Esophagus muscularis mucosa (tissue), 4 donors: ENCODE measurements around the gene SUPT3H.

ENCODE experiments used
- CTCF ChIP-seq, 3 experiments: fragments of 200-600 bp in 2 of 3; fragments of 450-650 bp in 1 of 3; sonication (generic) in 2 of 3; IDR thresholded peaks; one replicate each; pipeline ENCODE4 v1.5.1; 2017 to 2019; ENCODE audit warnings: antibody characterized with exemption in 3 of 3, mild to moderate bottlenecking in 2 of 3, moderate library complexity in 1 of 3
- EP300 ChIP-seq: sonication (generic); formaldehyde crosslinking; IDR thresholded peaks from one replicate; pipeline ENCODE4 v1.6.1; 2017; ENCODE audit warnings: antibody characterized with exemption
- POLR2A ChIP-seq: fragments of 450-650 bp; IDR thresholded peaks from one replicate; pipeline ENCODE4 v1.6.1; 2017; ENCODE audit warnings: antibody characterized with exemption, moderate library complexity, mild to moderate bottlenecking, low read depth
- POLR2AphosphoS5 ChIP-seq, 2 donors: sonication (generic); formaldehyde crosslinking; IDR thresholded peaks; one replicate each; pipeline ENCODE4 v1.6.1; 2017; ENCODE audit warnings: antibody characterized with exemption in 2 of 2

GRCh38 chr6:44926556-44926955 is 451.2 kb downstream of the SUPT3H start:
- TF ChIP-seq EP300 (no peak), CTCF (IDR thresholded peaks at IDR 0.05) (no peak), POLR2A (no peak), POLR2AphosphoS5 (IDR thresholded peaks at IDR 0.05) (no peak)
